ENCODE measurements around the gene MOSMO. TPM values are rescaled to one million over a fixed set of nuclear protein-coding genes. Genes with fewer than 3 reads are reported as not detected.

Gene MOSMO
- total and polyA plus RNA-seq, 10 donors: 9.5 to 35.7 (median 16.8) TPM

- no peak for DNase-seq
- no peak overlapping the region for H3K27ac ChIP-seq
- WGBS, 5 donors: 73 to 86% (median 83%) methylated on average over 2 of the region's 2 CpGs
- no peaks in the 10 kb centered on the region for H3K9me3 ChIP-seq
- peaks cover 2 to 99% (median 54%) of the 10 kb centered on the region in 6 donors for H3K4me1 ChIP-seq
- H3K36me3 ChIP-seq: no peaks in the 10 kb centered on the region
- intact Hi-C loops (cut with DNase I; ENCODE audit: low total_unique reads): no loop called here
- no peak overlapping the region for H3K4me3 ChIP-seq
- no peaks in the 10 kb centered on the region for H3K27me3 ChIP-seq (replicated peaks in 1 of 7)
- no peak for TF ChIP-seq POLR2A (IDR thresholded peaks at IDR 0.05)
Measured at GRCh38 chr16:22014271-22014873, 6.5 kb downstream of the MOSMO start.

GRCh38 chr16:22016927-22017326, 9.0 kb downstream of the MOSMO start:
- no peak overlapping the region for H3K4me3 ChIP-seq
- H3K9me3 ChIP-seq: no peaks in the 10 kb centered on the region
- H3K4me1 ChIP-seq: peaks cover 0 to 76% (median 36%) of the 10 kb centered on the region in 6 donors
- no peak for TF ChIP-seq CTCF (IDR thresholded peaks at IDR 0.05 in 8 of 11, conservative IDR thresholded peaks at IDR 0.05 in 3 of 11)
- TF ChIP-seq POLR2AphosphoS5 (IDR thresholded peaks at IDR 0.05): no peak
- TF ChIP-seq POLR2A (IDR thresholded peaks at IDR 0.05): no peak
- WGBS, 5 donors: 69 to 83% (median 78%) methylated on average over 4 of the region's 4 CpGs
- intact Hi-C loops (cut with DNase I; ENCODE audit: low total_unique reads): no loop called here
- H3K27me3 ChIP-seq (replicated peaks in 1 of 7): no peaks in the 10 kb centered on the region
- no peaks in the 10 kb centered on the region for H3K36me3 ChIP-seq
- DNase-seq: no peak
- no peak overlapping the region for H3K27ac ChIP-seq

GRCh38 chr16:22018559-22018958, 10.6 kb downstream of the MOSMO start:
- TF ChIP-seq POLR2A (IDR thresholded peaks at IDR 0.05) (no peak), CTCF (IDR thresholded peaks at IDR 0.05 in 8 of 11, conservative IDR thresholded peaks at IDR 0.05 in 3 of 11) (no peak), POLR2AphosphoS5 (IDR thresholded peaks at IDR 0.05) (no peak)
- H3K9me3 ChIP-seq: no peaks in the 10 kb centered on the region
- no peak overlapping the region for H3K4me3 ChIP-seq
- no peaks in the 10 kb centered on the region for H3K27me3 ChIP-seq (replicated peaks in 1 of 7)
- H3K36me3 ChIP-seq: no peaks in the 10 kb centered on the region
- H3K4me1 ChIP-seq: peaks cover 0 to 64% (median 24%) of the 10 kb centered on the region in 6 donors
- intact Hi-C loops (cut with DNase I; ENCODE audit: low total_unique reads): no loop called here
- no peak for DNase-seq
- H3K27ac ChIP-seq: no peak overlapping the region
- WGBS, 5 donors: 89 to 98% (median 95%) methylated on average over 1 of the region's 1 CpG

- intact Hi-C loops (cut with DNase I; ENCODE audit: low total_unique reads): no loop called here
- 92 to 97% (median 94%) methylated on average over 5 of the region's 5 CpGs for WGBS, 5 donors
- no peaks in the 10 kb centered on the region for H3K27me3 ChIP-seq (replicated peaks in 1 of 7)
- DNase-seq: no peak
- no peak overlapping the region for H3K27ac ChIP-seq
- TF ChIP-seq CTCF (IDR thresholded peaks at IDR 0.05 in 8 of 11, conservative IDR thresholded peaks at IDR 0.05 in 3 of 11) (no peak), POLR2A (IDR thresholded peaks at IDR 0.05) (no peak), POLR2AphosphoS5 (IDR thresholded peaks at IDR 0.05) (no peak)
- no peaks in the 10 kb centered on the region for H3K36me3 ChIP-seq
- H3K4me3 ChIP-seq: no peak overlapping the region
- no peaks in the 10 kb centered on the region for H3K9me3 ChIP-seq
- peaks cover 0 to 40% (median 13%) of the 10 kb centered on the region in 6 donors for H3K4me1 ChIP-seq
Measured at GRCh38 chr16:22022151-22022550, 14.2 kb downstream of the MOSMO start.
